Spleen (tissue), 11 donors: Measurements from ENCODE around the gene GRM2. TPM values are rescaled to one million over a fixed set of nuclear protein-coding genes. Genes with fewer than 3 reads are reported as not detected.

Experiments
- DNase-seq: peaks from one replicate; pipeline ENCODE4 v3.0.0-alpha.2; 2020
- H3K27ac ChIP-seq, 8 donors: fragments of 200-600 bp; sonication (generic) in 7 of 8; 1 replicate in 4 of 8; 2 replicates in 4 of 8; pipeline versions ENCODE4 v1.5.0 to v1.8.0; 2016 to 2021; ENCODE audit warnings: inconsistent platforms in 4 of 8, mild to moderate bottlenecking in 4 of 8, moderate library complexity in 1 of 8
- H3K27me3 ChIP-seq, 7 donors: fragments of 200-600 bp; sonication (generic) in 6 of 7; replicated peaks in 1 of 7; 1 replicate in 4 of 7; 2 replicates in 3 of 7; pipeline versions ENCODE4 v1.5.0 to v1.8.0; 2016 to 2021; ENCODE audit warnings: inconsistent platforms in 3 of 7, mild to moderate bottlenecking in 1 of 7
- H3K36me3 ChIP-seq, 6 donors: fragments of 200-600 bp; sonication (generic) in 5 of 6; 1 replicate in 4 of 6; 2 replicates in 2 of 6; pipeline versions ENCODE4 v1.5.0 to v1.8.0; 2016 to 2021; ENCODE audit warnings: inconsistent platforms in 2 of 6
- H3K4me1 ChIP-seq, 6 donors: fragments of 200-600 bp; sonication (generic) in 5 of 6; 1 replicate in 3 of 6; 2 replicates in 3 of 6; pipeline versions ENCODE4 v1.5.0 to v1.8.0; 2016 to 2021; ENCODE audit warnings: inconsistent platforms in 3 of 6
- H3K4me3 ChIP-seq, 8 donors: fragments of 200-600 bp; sonication (generic) in 7 of 8; 1 replicate in 4 of 8; 2 replicates in 4 of 8; pipeline versions ENCODE4 v1.5.0 to v1.8.0; 2016 to 2021; ENCODE audit warnings: inconsistent platforms in 4 of 8, mild to moderate bottlenecking in 4 of 8, moderate library complexity in 2 of 8
- H3K9me3 ChIP-seq, 8 donors: fragments of 200-600 bp; sonication (generic) in 7 of 8; 1 replicate in 4 of 8; 2 replicates in 4 of 8; pipeline versions ENCODE4 v1.5.0 to v1.8.0; 2016 to 2021; ENCODE audit warnings: inconsistent platforms in 4 of 8
- POLR2A ChIP-seq, 3 donors: fragments of 450-650 bp; IDR thresholded peaks; one replicate each; pipeline ENCODE4 v1.5.1; 2017; ENCODE audit warnings: antibody characterized with exemption in 3 of 3, mild to moderate bottlenecking in 1 of 3
- POLR2AphosphoS5 ChIP-seq, 3 donors: sonication (generic); formaldehyde crosslinking; IDR thresholded peaks; one replicate each; pipeline ENCODE4 v1.5.1; 2017; ENCODE audit warnings: antibody characterized with exemption in 3 of 3
- WGBS, 5 donors: extraction: QIAGEN DNeasy Blood & Tissue Kit in 3 of 5; methylation state at CpG; one replicate each; pipeline versions ENCODE4 v1.1.5 to v1.1.7; 2013 to 2018; 5-methylcytosine and 5-hydroxymethylcytosine counted together
- intact Hi-C: fragments of 100-400 bp; cut with DNase I; formaldehyde crosslinking; loops from one replicate; pipeline ENCODE4 v1.15.0; 2023; ENCODE audit warnings: low total_unique reads
- polyA plus RNA-seq, 3 donors: library from polyadenylated mRNA; stranded (reverse); fragments of 200-250 nt; gene quantifications; one replicate each; pipeline ENCODE4 v1.2.1, GENCODE V29; 2013
- total RNA-seq, 7 donors: library from RNA; depleted of rRNA in 3 of 7; stranded (reverse); fragments of >200 nt in 3 of 7; fragmentation: NEBNext Ultra II Directional in 4 of 7; extraction: Animal tissue kit (Norgen Biotek cat#: 25700) in 4 of 7; gene quantifications; one replicate each; pipeline versions ENCODE4 v1.1.0 to v1.2.1, GENCODE V29; 2016 to 2021
- TF ChIP-seq, protein P1 (sequence below), 11 experiments: fragments of 200-600 bp in 7 of 11; fragments of 450-650 bp in 4 of 11; sonication (generic) in 4 of 11; IDR thresholded peaks in 8 of 11; conservative IDR thresholded peaks in 3 of 11; 1 replicate in 7 of 11; 2 replicates in 4 of 11; pipeline versions ENCODE4 v1.4.0 to v1.8.0; 2016 to 2021; ENCODE audit warnings: antibody characterized with exemption in 11 of 11, inconsistent platforms in 4 of 11, mild to moderate bottlenecking in 1 of 11
- donor health status: healthy with polysubstance abuse.
- donor health status: DM: no; HTN: no; CAD: no; lungs with moderate emphysema.
- donor health status: DM: no; HTN: no; CAD: no.
- donor health status: Bipolar disorder and iron deficiency.
- donor health status: healthy.
- donor health status: DM: no; HTN: no; CAD: no.
- donor health status: DM: yes; HTN: yes; CAD: no.

GRM2 gene
- total and polyA plus RNA-seq, 10 donors, result 0.17 to 2.7 (median 1.4) TPM

DNA sequence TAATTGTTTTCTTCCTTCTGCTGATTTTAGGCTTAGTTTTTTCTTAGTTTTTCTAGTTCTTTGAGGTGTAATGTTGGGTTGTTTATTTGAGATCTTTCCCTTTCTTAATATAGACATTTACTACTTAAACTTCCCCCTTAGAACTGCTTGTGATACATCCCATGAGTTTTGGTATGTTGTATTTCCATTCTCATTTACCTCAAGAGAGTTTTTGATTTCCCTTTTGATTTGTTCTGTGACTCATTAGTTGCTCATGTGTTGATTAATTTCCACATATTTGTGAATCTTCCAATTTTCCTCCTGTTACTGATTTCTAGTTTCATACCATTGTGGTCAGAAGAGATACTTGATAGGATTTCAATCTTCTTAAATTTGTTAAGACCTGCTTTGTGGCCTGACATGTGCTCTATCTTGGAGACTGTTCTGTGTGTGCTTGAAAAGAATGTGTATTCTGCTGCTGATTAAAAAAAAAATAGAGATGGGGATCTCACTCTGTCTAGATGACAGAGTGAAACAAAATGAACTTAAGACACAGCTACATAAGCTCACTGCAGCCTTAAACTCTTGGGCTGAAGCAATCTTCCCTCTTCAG is 22.3 kb downstream of the GRM2 start:
- intact Hi-C loops, result no loop called here

DNA sequence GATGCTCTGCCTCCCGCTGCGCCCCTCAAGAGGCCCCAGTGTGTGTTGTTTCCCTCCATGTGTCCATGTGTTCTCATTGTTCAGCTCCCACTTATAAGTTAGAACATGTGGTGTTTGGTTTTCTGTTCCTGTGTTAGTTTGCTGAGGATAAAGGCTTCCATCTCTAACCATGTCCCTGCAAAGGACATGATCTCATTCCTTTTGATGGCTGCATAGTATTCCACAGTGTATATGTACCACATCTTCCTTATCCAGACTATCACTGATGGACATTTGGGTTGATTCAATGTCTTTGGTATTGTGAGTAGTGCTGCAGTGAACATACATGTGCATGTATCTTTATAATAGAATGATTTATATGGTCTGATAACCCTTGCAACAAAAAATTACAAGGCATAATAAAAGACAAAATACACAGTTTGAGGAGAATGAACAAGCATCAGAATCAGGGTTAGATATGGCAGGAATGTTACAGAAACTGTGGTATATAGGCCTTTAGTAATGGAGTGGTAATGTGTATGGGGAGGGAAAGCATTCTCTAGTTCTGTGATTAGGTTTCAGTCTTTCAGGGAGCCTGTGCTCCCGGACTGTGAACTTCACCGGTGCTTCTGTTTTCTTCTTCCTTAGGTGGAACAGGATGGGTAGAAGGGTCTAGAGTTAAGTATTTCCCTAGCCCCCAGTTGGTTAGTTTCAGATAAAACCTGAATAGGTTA is 27.1 kb downstream of the GRM2 start:
- peaks cover 0 to 18% (median 0%) of the 10 kb centered on the region in 7 donors for H3K27me3 ChIP-seq
- H3K4me1 ChIP-seq, result peaks cover 0 to 2% (median 0%) of the 10 kb centered on the region in 6 donors
- intact Hi-C loops, result no loop called here
- 65 to 92% (median 85%) methylated on average over 4 of the region's 4 CpGs for WGBS, 5 donors
- H3K36me3 ChIP-seq, result no peaks in the 10 kb centered on the region
- DNase-seq, result no peak
- TF ChIP-seq POLR2AphosphoS5 (IDR thresholded peaks at IDR 0.05) (no peak), POLR2A (IDR thresholded peaks at IDR 0.05) (no peak)
- TF ChIP-seq, protein P1, sequence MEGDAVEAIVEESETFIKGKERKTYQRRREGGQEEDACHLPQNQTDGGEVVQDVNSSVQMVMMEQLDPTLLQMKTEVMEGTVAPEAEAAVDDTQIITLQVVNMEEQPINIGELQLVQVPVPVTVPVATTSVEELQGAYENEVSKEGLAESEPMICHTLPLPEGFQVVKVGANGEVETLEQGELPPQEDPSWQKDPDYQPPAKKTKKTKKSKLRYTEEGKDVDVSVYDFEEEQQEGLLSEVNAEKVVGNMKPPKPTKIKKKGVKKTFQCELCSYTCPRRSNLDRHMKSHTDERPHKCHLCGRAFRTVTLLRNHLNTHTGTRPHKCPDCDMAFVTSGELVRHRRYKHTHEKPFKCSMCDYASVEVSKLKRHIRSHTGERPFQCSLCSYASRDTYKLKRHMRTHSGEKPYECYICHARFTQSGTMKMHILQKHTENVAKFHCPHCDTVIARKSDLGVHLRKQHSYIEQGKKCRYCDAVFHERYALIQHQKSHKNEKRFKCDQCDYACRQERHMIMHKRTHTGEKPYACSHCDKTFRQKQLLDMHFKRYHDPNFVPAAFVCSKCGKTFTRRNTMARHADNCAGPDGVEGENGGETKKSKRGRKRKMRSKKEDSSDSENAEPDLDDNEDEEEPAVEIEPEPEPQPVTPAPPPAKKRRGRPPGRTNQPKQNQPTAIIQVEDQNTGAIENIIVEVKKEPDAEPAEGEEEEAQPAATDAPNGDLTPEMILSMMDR (IDR thresholded peaks at IDR 0.05 in 8 of 11, conservative IDR thresholded peaks at IDR 0.05 in 3 of 11), result no peak
- H3K4me3 ChIP-seq, result no peak overlapping the region
- no peaks in the 10 kb centered on the region for H3K9me3 ChIP-seq
- H3K27ac ChIP-seq, result no peak overlapping the region

More for the DNA sequence above, 22.3 kb downstream of the GRM2 start:
- no peaks in the 10 kb centered on the region for H3K36me3 ChIP-seq
- peaks cover 0 to 4% (median 0%) of the 10 kb centered on the region in 7 donors for H3K27me3 ChIP-seq
- DNase-seq, result no peak
- no peak overlapping the region for H3K27ac ChIP-seq
- TF ChIP-seq POLR2A (IDR thresholded peaks at IDR 0.05) (no peak), POLR2AphosphoS5 (IDR thresholded peaks at IDR 0.05) (no peak)
- TF ChIP-seq, protein P1 (IDR thresholded peaks at IDR 0.05 in 8 of 11, conservative IDR thresholded peaks at IDR 0.05 in 3 of 11), result no peak
- H3K4me1 ChIP-seq, result no peaks in the 10 kb centered on the region
- H3K9me3 ChIP-seq, result no peaks in the 10 kb centered on the region
- H3K4me3 ChIP-seq, result no peak overlapping the region

DNA sequence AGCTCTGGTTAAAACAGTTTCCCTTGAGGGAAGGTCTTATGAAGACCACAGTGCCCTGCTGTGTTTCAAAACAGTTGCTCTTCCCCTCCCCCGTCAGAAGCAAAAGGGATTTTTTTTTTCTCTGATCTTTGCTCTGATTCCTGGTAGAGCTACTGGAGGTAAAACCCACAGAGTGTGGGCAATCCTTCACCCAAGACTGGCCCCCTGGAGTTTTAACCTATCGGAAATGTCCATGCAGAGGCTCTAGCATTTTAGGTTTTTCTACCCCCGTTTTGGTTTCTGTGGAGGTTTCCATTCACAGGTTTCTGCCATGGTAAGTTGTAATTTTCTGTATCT is 27.7 kb downstream of the GRM2 start:
- Histone ChIP-seq H3K36me3 (no peaks in the 10 kb centered on the region), H3K4me3 (no peak overlapping the region), H3K27ac (no peak overlapping the region), H3K9me3 (no peaks in the 10 kb centered on the region), H3K27me3 (peaks cover 0 to 18% (median 0%) of the 10 kb centered on the region in 7 donors), H3K4me1 (peaks cover 0 to 5% (median 0%) of the 10 kb centered on the region in 6 donors)
- no peak for DNase-seq
- TF ChIP-seq POLR2AphosphoS5 (IDR thresholded peaks at IDR 0.05), result no peak
- TF ChIP-seq, protein P1 (IDR thresholded peaks at IDR 0.05 in 8 of 11, conservative IDR thresholded peaks at IDR 0.05 in 3 of 11), result no peak
- intact Hi-C loops, result no loop called here
- 27 to 48% (median 39%) methylated on average over 3 of the region's 3 CpGs for WGBS, 5 donors

DNA sequence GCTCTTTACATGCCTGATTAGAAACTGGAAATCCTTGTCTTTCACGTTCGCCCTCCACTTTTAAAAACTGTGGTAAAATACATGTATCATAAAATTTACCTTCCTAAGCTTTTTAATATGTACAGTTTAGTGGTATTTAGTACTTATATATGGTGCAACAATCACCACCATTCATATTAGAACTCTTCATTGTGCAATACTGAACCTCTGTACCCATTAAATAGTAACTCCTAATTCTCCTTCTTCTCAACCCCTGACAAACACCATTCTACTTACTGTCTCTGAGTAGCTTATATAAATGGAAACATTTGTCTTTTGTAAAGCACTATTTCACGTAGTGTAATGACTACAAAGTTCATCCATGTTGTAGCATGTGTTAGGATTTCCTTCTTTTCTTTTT is 28.2 kb downstream of the GRM2 start:
- no peaks in the 10 kb centered on the region for H3K36me3 ChIP-seq
- WGBS, 5 donors, result 58 to 89% (median 82%) methylated on average over 3 of the region's 3 CpGs
- peaks cover 0 to 18% (median 0%) of the 10 kb centered on the region in 7 donors for H3K27me3 ChIP-seq
- no peak for TF ChIP-seq POLR2A (IDR thresholded peaks at IDR 0.05)
- TF ChIP-seq POLR2AphosphoS5 (IDR thresholded peaks at IDR 0.05), result no peak
- TF ChIP-seq, protein P1 (IDR thresholded peaks at IDR 0.05 in 8 of 11, conservative IDR thresholded peaks at IDR 0.05 in 3 of 11), result no peak
- intact Hi-C loops, result no loop called here
- H3K4me3 ChIP-seq, result no peak overlapping the region
- H3K27ac ChIP-seq, result no peak overlapping the region
- H3K4me1 ChIP-seq, result peaks cover 0 to 5% (median 0%) of the 10 kb centered on the region in 6 donors
- no peak for DNase-seq
- H3K9me3 ChIP-seq, result no peaks in the 10 kb centered on the region
